Left colon (tissue), 2 donors: ENCODE measurements around the gene PFDN1. TPM values are rescaled to one million over a fixed set of nuclear protein-coding genes. Genes with fewer than 3 reads are reported as not detected.

Source experiments
- ATAC-seq: fragments of 200-7000 bp; cut with Tn5 transposase; one replicate; pipeline ENCODE4 v1.9.1; 2020; ENCODE audit warnings: mild to moderate bottlenecking, moderate library complexity
- DNase-seq, 2 donors: peaks; one replicate each; pipeline ENCODE4 v3.0.0-alpha.2; 2020
- intact Hi-C, 2 donors: fragments of 100-400 bp; cut with DNase I in 1 of 2; cut with micrococcal nuclease in 1 of 2; formaldehyde crosslinking; loops; one replicate each; pipeline versions ENCODE4 v1.11.2 to v1.14.0; 2022; cut with DNase I, micrococcal nuclease
- total RNA-seq, 2 donors: library from RNA; stranded (reverse); fragmentation: NEBNext Ultra II Directional; extraction: Animal tissue kit (Norgen Biotek cat#: 25700); gene quantifications; one replicate each; pipeline ENCODE4 v1.2.1, GENCODE V29; 2021
- donor health status: DM: no; HTN: no; CAD: no.
- donor health status: DM: yes; HTN: yes; CAD: no.

The PFDN1 gene
- total RNA-seq, 2 donors from 2014 or later: 37.2 TPM

GRCh38 chr5:140305471-140305870 is 2.6 kb upstream of the PFDN1 start:
- DNase-seq (no peak), ATAC-seq (no peak)

GRCh38 chr5:140303966-140304365 is 1.1 kb upstream of the PFDN1 start:
- intact Hi-C loops: no loop called here

More at GRCh38 chr5:140305471-140305870, 2.6 kb upstream of the PFDN1 start:
- intact Hi-C loops: no loop called here

GRCh38 chr5:140301136-140301535 is 1.8 kb downstream of the PFDN1 start:
- DNase-seq (no peak), ATAC-seq (no peak)
- intact Hi-C loops: no loop called here

More at GRCh38 chr5:140303966-140304365, 1.1 kb upstream of the PFDN1 start:
- DNase-seq (no peak), ATAC-seq (no peak)

- intact Hi-C loops: no loop called here
- ATAC-seq: no peak
- DNase-seq: no peak
These were observed 3.8 kb downstream of the PFDN1 start for GRCh38 chr5:140299056-140299455.

- DNase-seq: no peak
These were observed 4.7 kb downstream of the PFDN1 start for GRCh38 chr5:140298183-140298601.

GRCh38 chr5:140297283-140297682 is 5.6 kb downstream of the PFDN1 start:
- DNase-seq: no peak
- no peak for ATAC-seq
- intact Hi-C loops: no loop called here

More at GRCh38 chr5:140298183-140298601, 4.7 kb downstream of the PFDN1 start:
- ATAC-seq: no peak
- intact Hi-C loops: no loop called here

GRCh38 chr5:140296289-140296688 is 6.6 kb downstream of the PFDN1 start:
- no peak for DNase-seq
- intact Hi-C loops: no loop called here
- ATAC-seq: no peak

GRCh38 chr5:140295414-140295813 is 7.5 kb downstream of the PFDN1 start:
- intact Hi-C loops: no loop called here
- ATAC-seq: peak; percentile 11
- DNase-seq: peak in 1 of 2 donors; percentile 34

GRCh38 chr5:140294753-140295152 is 8.1 kb downstream of the PFDN1 start:
- no peak for DNase-seq
- no peak for ATAC-seq
- intact Hi-C loops: no loop called here

- intact Hi-C loops: no loop called here
- no peak for ATAC-seq
- DNase-seq: no peak
These were observed 9.1 kb downstream of the PFDN1 start for GRCh38 chr5:140293849-140294100.

GRCh38 chr5:140293091-140293848 is 9.6 kb downstream of the PFDN1 start:
- ATAC-seq (no peak), DNase-seq (no peak)
- intact Hi-C loops: no loop called here

GRCh38 chr5:140292212-140293036 is 10.5 kb downstream of the PFDN1 start:
- no peak for DNase-seq
- ATAC-seq: no peak
- intact Hi-C loops: no loop called here

- no peak for ATAC-seq
- intact Hi-C loops: no loop called here
These were observed 14.9 kb downstream of the PFDN1 start for GRCh38 chr5:140287801-140288521.

GRCh38 chr5:140286424-140286823 is 16.5 kb downstream of the PFDN1 start:
- DNase-seq: no peak
- intact Hi-C loops: no loop called here
- ATAC-seq: no peak

More at GRCh38 chr5:140287801-140288521, 14.9 kb downstream of the PFDN1 start:
- DNase-seq: no peak

- intact Hi-C loops: no loop called here
- DNase-seq (no peak), ATAC-seq (no peak)
These were observed 18.9 kb downstream of the PFDN1 start for GRCh38 chr5:140284013-140284412.

- intact Hi-C loops: no loop called here
- ATAC-seq (no peak), DNase-seq (no peak)
These were observed 20.6 kb downstream of the PFDN1 start for GRCh38 chr5:140282266-140282665.

- no peak for DNase-seq
- intact Hi-C loops: no loop called here
- ATAC-seq: no peak
These were observed 27.1 kb downstream of the PFDN1 start for GRCh38 chr5:140275837-140276236.

- intact Hi-C loops: no loop called here
- DNase-seq: no peak
- ATAC-seq: no peak
These were observed 29.5 kb downstream of the PFDN1 start for GRCh38 chr5:140273401-140273877.

GRCh38 chr5:140270008-140270407 is 32.9 kb downstream of the PFDN1 start:
- ATAC-seq (peak; percentile 96), DNase-seq (no peak)

More at GRCh38 chr5:140270008-140270407, 32.9 kb downstream of the PFDN1 start:
- intact Hi-C loops: no loop called here
